Astrocyte of the spinal cord (primary cell): ENCODE data around the gene TASP1.

Experiments used
- DNase-seq: peaks from one replicate; pipeline ENCODE4 v3.0.0; 2011; ENCODE audit warnings: low read depth, low spot score
- H3K4me3 ChIP-seq: 2 replicates; pipeline ENCODE4 v1.5.1; 2011; ENCODE audit warnings: low read depth, mild to moderate bottlenecking, low read length, moderate library complexity
- in situ Hi-C: cut with HindIII; loops from 2 replicates; pipeline ENCODE4 v1.10.0; 2017; ENCODE audit warnings: low sequenced_read_pairs
- TF ChIP-seq, protein P1 (sequence below): IDR thresholded peaks from 2 replicates; pipeline ENCODE4 v1.5.1; 2012; ENCODE audit warnings: low read depth, mild to moderate bottlenecking, low read length, inconsistent platforms

The TASP1 gene

DNA sequence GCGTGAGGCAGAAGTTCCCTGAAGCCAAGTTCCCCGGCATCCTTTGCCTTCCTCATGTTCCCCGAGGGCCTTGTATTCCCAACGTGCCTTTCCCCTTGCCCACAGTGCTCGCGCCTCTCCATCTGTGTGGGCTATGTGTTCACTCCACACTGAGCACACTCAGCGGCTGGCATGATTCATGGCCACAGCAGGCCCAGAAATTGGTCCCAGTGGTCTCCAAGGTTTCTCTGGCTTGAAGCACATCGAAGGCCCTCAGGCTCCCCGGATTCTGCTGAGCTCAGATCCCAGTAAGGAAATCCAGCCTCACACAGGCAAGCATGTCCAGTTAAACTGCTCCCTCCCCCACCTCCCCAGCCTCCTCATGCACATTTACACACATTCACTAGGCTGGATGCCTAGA, 294.1 kb downstream of the TASP1 start:
- in situ Hi-C loops = no loop called here
- TF ChIP-seq, protein P1, sequence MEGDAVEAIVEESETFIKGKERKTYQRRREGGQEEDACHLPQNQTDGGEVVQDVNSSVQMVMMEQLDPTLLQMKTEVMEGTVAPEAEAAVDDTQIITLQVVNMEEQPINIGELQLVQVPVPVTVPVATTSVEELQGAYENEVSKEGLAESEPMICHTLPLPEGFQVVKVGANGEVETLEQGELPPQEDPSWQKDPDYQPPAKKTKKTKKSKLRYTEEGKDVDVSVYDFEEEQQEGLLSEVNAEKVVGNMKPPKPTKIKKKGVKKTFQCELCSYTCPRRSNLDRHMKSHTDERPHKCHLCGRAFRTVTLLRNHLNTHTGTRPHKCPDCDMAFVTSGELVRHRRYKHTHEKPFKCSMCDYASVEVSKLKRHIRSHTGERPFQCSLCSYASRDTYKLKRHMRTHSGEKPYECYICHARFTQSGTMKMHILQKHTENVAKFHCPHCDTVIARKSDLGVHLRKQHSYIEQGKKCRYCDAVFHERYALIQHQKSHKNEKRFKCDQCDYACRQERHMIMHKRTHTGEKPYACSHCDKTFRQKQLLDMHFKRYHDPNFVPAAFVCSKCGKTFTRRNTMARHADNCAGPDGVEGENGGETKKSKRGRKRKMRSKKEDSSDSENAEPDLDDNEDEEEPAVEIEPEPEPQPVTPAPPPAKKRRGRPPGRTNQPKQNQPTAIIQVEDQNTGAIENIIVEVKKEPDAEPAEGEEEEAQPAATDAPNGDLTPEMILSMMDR = no peak
- no peak for DNase-seq
- no peak overlapping the region for H3K4me3 ChIP-seq

DNA sequence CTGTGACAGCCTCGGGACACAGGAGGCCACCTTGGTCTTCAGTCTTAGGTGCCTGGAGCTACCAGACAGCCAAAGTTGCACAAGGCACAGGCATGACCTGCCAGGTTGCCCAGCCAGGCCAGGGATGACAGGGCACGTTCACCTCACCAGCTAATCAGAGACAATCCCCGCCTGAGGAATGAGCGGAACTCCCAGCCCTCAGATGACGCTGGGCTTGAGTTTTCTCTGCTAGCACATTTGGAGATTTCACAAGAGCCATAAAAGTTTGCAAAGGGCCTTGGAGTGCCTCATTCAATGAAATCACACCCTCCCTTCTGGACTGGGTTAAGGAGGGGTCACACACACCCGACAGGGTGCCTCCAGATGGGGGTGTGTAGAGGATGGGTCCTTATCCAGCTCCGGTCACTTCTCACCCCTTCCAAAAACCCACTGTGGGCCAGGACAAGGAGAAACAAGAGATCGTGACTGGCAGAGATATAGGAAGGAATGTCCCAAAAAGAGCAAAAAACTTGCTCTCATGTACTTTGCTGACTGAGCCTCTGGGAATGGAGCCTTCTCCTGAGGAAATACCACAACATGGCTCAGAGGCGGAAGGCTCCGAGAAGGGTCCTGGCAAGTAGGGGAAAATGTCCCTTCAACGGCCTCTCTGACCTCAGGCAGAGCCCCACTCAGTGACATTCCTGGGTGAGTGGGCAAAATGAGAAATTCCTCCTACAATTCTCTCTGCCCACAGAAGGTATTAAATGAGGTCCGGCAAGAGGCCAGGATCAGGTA, 296.1 kb downstream of the TASP1 start:
- in situ Hi-C loops = no loop called here
- TF ChIP-seq, protein P1 = no peak
- no peak overlapping the region for H3K4me3 ChIP-seq
- no peak for DNase-seq

DNA sequence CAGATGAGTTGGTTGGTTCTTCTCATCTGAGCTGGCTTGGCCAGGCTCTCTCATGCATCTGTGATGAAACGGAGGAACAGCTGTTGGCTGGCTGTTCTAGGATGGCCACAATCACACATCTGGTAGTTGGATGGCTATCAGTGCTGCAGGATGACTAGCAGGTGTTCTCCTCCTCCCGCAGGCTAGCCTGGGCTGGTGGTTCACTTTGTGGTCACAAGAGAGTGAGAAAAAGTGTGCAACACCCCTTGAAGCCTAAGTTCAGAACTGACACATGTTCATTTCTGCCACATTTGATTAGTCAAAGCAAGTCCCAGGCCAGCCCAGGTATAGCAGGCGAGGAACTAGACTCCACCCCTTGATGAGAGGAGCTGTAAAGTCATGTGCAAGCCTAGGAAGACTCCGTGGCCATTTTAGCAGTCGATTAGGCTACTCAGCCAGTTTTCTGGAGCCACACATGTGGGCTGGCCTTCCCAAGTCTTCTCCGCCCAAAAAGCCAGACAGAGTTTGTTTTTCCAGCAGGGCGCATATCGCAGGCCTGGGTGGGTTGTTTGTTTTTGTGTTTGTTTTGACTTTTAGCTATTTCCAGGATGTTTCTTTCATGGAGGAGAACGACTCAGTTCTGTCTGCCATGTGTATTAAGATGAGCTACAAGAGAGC, 296.9 kb downstream of the TASP1 start:
- in situ Hi-C loops = no loop called here
- DNase-seq = no peak
- TF ChIP-seq, protein P1 = no peak
- no peak overlapping the region for H3K4me3 ChIP-seq

DNA sequence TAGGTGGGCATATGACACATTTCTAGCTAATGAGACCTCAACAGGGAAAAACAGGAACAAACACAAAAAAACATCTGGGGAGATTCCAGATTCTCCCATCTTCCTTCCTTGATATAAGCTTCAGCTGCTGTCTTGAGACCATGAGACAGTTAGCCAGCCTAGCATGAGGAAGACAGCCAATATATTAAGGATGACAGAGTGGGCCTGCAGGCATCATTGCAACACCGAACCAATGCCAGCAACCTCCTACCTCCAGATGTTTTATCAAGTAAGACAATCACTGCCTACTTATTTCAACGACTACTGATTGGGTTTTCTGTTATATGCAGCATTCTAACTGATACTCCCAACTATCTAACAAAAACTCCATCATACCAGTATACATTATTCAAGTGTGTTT, 298.6 kb downstream of the TASP1 start:
- in situ Hi-C loops = no loop called here
- no peak overlapping the region for H3K4me3 ChIP-seq
- TF ChIP-seq, protein P1 = no peak
- DNase-seq = no peak
